Heart left ventricle (tissue), 13 donors: Measurements from ENCODE around the gene SULT1E1.

Experiments
- CTCF ChIP-seq, 12 donors: fragments of 200-600 bp; sonication (generic) in 4 of 12; IDR thresholded peaks; one replicate each; pipeline versions ENCODE4 v1.5.0 to v1.8.0; 2018 to 2022; ENCODE audit warnings: antibody characterized with exemption in 12 of 12, mild to moderate bottlenecking in 5 of 12
- POLR2A ChIP-seq, 2 donors: fragments of 450-650 bp; IDR thresholded peaks; one replicate each; pipeline ENCODE4 v1.6.1; 2017; ENCODE audit warnings: antibody characterized with exemption in 2 of 2, mild to moderate bottlenecking in 2 of 2, moderate library complexity in 2 of 2
- donor health status: ischemic (EF 13 %, LVEDD 7.1; RV severe dilation, severe dysfunction).
- donor health status: DM: no; HTN: yes; CAD: no.
- donor health status: DM: no; HTN: no; CAD: no.
- donor health status: ischemic (EF 25% LVEDD 6.9; RV normal size, moderate dysfunction).
- donor health status: ischemic (EF 25% LVEDD 5.7; RV mildly dilated, moderate dysfunction).
- donor health status: ischemic (EF 35%, LVEDD 5.7; RV mildly dilated, moderate dysfunction).
- donor health status: nonischemic (EF 11% LVEDD 7.7; RV severe dilation, severe dysfunction).
- donor health status: DM: yes; HTN: yes; CAD: no.
- donor health status: PGD.
- donor health status: ischemic (EF 29% LVEDD 5.4; RV normal size, mild dysfunction).
- donor health status: nonischemic (EF 23%, LVEDD 6.1; RV moderate dilation, normal function).

- TF ChIP-seq CTCF (IDR thresholded peaks at IDR 0.05), result peak; percentile 25 to 70 (median 48)
- no peak for TF ChIP-seq POLR2A (IDR thresholded peaks at IDR 0.05)
These were observed 21.3 kb upstream of the SULT1E1 start for GRCh38 chr4:69881173-69881773.
